Medulla oblongata (tissue), 1 donor: Measurements from ENCODE around the gene ABCD1.

Experiments used
- DNase-seq: peaks from one replicate; pipeline ENCODE4 v3.0.0-alpha.2; 2015; ENCODE audit errors: extremely low spot score

ABCD1 gene

GRCh38 chrX:153773741-153774575, 49.3 kb downstream of the ABCD1 start:
- DNase-seq = no peak

- DNase-seq = no peak
These were observed 50.1 kb downstream of the ABCD1 start for GRCh38 chrX:153774576-153775292.

- no peak for DNase-seq
These were observed 50.9 kb downstream of the ABCD1 start for GRCh38 chrX:153775293-153776119.

GRCh38 chrX:153776120-153776599, 51.5 kb downstream of the ABCD1 start:
- DNase-seq = no peak

- no peak for DNase-seq
These were observed 52.0 kb downstream of the ABCD1 start for GRCh38 chrX:153776611-153777045.

- no peak for DNase-seq
These were observed 52.8 kb downstream of the ABCD1 start for GRCh38 chrX:153777261-153778090.

- no peak for DNase-seq
These were observed 53.5 kb downstream of the ABCD1 start for GRCh38 chrX:153778181-153778580.

- DNase-seq = no peak
These were observed 54.0 kb downstream of the ABCD1 start for GRCh38 chrX:153778684-153779101.

GRCh38 chrX:153779891-153780677, 55.4 kb downstream of the ABCD1 start:
- DNase-seq = no peak

GRCh38 chrX:153780678-153781427, 56.2 kb downstream of the ABCD1 start, which contains the start of gene SRPK3:
SRPK3 (plus strand) TSS chrX:153781041; CDS start chrX:153781087, 46 bp downstream.
- DNase-seq = no peak

- no peak for DNase-seq
These were observed 56.9 kb downstream of the ABCD1 start for GRCh38 chrX:153781428-153782047.

- no peak for DNase-seq
These were observed 57.7 kb downstream of the ABCD1 start for GRCh38 chrX:153782313-153782712.

GRCh38 chrX:153782871-153783270, 58.2 kb downstream of the ABCD1 start:
- no peak for DNase-seq

- no peak for DNase-seq
These were observed 58.8 kb downstream of the ABCD1 start for GRCh38 chrX:153783378-153784013.

- DNase-seq = no peak
These were observed 59.8 kb downstream of the ABCD1 start for GRCh38 chrX:153784325-153784967.

- no peak for DNase-seq
These were observed 62.0 kb downstream of the ABCD1 start for GRCh38 chrX:153786669-153787068.

GRCh38 chrX:153789654-153790053, 65.0 kb downstream of the ABCD1 start:
- no peak for DNase-seq
